ENCODE results near the gene LAMC2.

GRCh38 chr1:183287191-183287675 lies 101.2 kb downstream of the LAMC2 start:
- TF ChIP-seq, protein P1, sequence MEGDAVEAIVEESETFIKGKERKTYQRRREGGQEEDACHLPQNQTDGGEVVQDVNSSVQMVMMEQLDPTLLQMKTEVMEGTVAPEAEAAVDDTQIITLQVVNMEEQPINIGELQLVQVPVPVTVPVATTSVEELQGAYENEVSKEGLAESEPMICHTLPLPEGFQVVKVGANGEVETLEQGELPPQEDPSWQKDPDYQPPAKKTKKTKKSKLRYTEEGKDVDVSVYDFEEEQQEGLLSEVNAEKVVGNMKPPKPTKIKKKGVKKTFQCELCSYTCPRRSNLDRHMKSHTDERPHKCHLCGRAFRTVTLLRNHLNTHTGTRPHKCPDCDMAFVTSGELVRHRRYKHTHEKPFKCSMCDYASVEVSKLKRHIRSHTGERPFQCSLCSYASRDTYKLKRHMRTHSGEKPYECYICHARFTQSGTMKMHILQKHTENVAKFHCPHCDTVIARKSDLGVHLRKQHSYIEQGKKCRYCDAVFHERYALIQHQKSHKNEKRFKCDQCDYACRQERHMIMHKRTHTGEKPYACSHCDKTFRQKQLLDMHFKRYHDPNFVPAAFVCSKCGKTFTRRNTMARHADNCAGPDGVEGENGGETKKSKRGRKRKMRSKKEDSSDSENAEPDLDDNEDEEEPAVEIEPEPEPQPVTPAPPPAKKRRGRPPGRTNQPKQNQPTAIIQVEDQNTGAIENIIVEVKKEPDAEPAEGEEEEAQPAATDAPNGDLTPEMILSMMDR (IDR thresholded peaks at IDR 0.05; ENCODE audit: low read length), result no peak
- no peak for TF ChIP-seq EZH2 (optimal IDR thresholded peaks at IDR 0.05; ENCODE audit: low read depth, low read length)
- TF ChIP-seq EZH2phosphoT487 (IDR thresholded peaks at IDR 0.05; ENCODE audit: low read length), result no peak

Measured in MM.1S (cell line).